SK-N-SH (cell line): ENCODE data around the gene FAM78A. TPM values are rescaled to one million over a fixed set of nuclear protein-coding genes. Genes with fewer than 3 reads are reported as not detected.

Source experiments
- CTCF ChIA-PET: fragments of 300-600, 350-600 bp; formaldehyde crosslinking; extraction: SDS; loops from one replicate; lab custom pipeline; 2021; lab: Yijun Ruan, JAX
- POLR2A ChIA-PET: fragments of 350-600 bp; sonication (Branson Sonifier 250); formaldehyde crosslinking; extraction: SDS; loops from one replicate; lab custom pipeline; 2020; ENCODE audit warnings: antibody characterized with exemption, inconsistent platforms; lab: Yijun Ruan, JAX
- DNase-seq: peaks from one replicate; pipeline ENCODE4 v3.0.0; 2012
- H2AFZ ChIP-seq: fragments of 200-600 bp; sonication (generic); 2 replicates; pipeline ENCODE4 v1.8.1; 2016; ENCODE audit warnings: antibody characterized with exemption, mild to moderate bottlenecking, low read depth
- H3F3A ChIP-seq: fragments of 200-600 bp; sonication (generic); replicated peaks from 2 replicates; pipeline ENCODE3; 2016; ENCODE audit warnings: antibody characterized with exemption, mild to moderate bottlenecking; ENCODE audit not compliant: insufficient read depth
- H3K27ac ChIP-seq, 2 experiments: fragments of 200-500 bp in 1 of 2; fragments of 200-600 bp in 1 of 2; sonication (Bioruptor generic) in 1 of 2; sonication (generic), shearing (Covaris generic) in 1 of 2; 2 replicates each; pipeline versions ENCODE4 v1.5.1 to v1.6.1; 2014 to 2016; ENCODE audit warnings: low read depth in 2 of 2, inconsistent platforms in 1 of 2, low read length in 1 of 2, mild to moderate bottlenecking in 1 of 2, mixed read lengths in 1 of 2
- H3K27me3 ChIP-seq: fragments of 200-600 bp; sonication (generic), shearing (Covaris generic); 2 replicates; pipeline ENCODE4 v1.6.1; 2016; ENCODE audit warnings: mixed run types; ENCODE audit not compliant: insufficient read depth
- H3K36me3 ChIP-seq, 2 experiments: fragments of 200-500 bp in 1 of 2; fragments of 200-600 bp in 1 of 2; sonication (Bioruptor generic) in 1 of 2; sonication (generic) in 1 of 2; replicated peaks in 1 of 2; 2 replicates each; pipeline versions ENCODE3 to v1.5.1; 2014 to 2016; ENCODE audit warnings: low read length in 1 of 2, mild to moderate bottlenecking in 1 of 2; ENCODE audit not compliant: insufficient read depth in 2 of 2, control insufficient read depth in 1 of 2
- H3K4me1 ChIP-seq, 2 experiments: fragments of 200-500 bp in 1 of 2; fragments of 200-600 bp in 1 of 2; sonication (Bioruptor generic) in 1 of 2; sonication (generic), shearing (Covaris generic) in 1 of 2; 2 replicates each; pipeline versions ENCODE4 v1.5.1 to v1.6.1; 2014 to 2016; ENCODE audit warnings: low read depth in 1 of 2, low read length in 1 of 2, mixed run types in 1 of 2; ENCODE audit not compliant: insufficient read depth in 2 of 2, control insufficient read depth in 1 of 2
- H3K4me2 ChIP-seq: fragments of 200-600 bp; sonication (generic), shearing (Covaris generic); 2 replicates; pipeline ENCODE4 v1.6.1; 2017; ENCODE audit warnings: mixed run types
- H3K4me3 ChIP-seq, 2 experiments: fragments of 200-500 bp in 1 of 2; fragments of 200-600 bp in 1 of 2; sonication (Bioruptor generic) in 1 of 2; sonication (generic), shearing (Covaris generic) in 1 of 2; 2 replicates each; pipeline versions ENCODE4 v1.5.1 to v1.8.1; 2014 to 2016; ENCODE audit warnings: low read depth in 2 of 2, inconsistent platforms in 1 of 2, low read length in 1 of 2, mild to moderate bottlenecking in 1 of 2, mixed read lengths in 1 of 2, moderate library complexity in 1 of 2
- H3K79me2 ChIP-seq: fragments of 200-600 bp; sonication (generic); 2 replicates; pipeline ENCODE4 v1.8.1; 2017; ENCODE audit warnings: mild to moderate bottlenecking; ENCODE audit not compliant: insufficient read depth
- H3K9ac ChIP-seq: fragments of 200-600 bp; sonication (generic); 2 replicates; pipeline ENCODE4 v1.6.1; 2017; ENCODE audit warnings: mixed run types
- H3K9me2 ChIP-seq: fragments of 200-600 bp; sonication (generic); 2 replicates; pipeline ENCODE4 v1.6.1; 2017; ENCODE audit warnings: mixed run types
- H3K9me3 ChIP-seq: fragments of 200-600 bp; sonication (generic); 2 replicates; pipeline ENCODE4 v1.6.1; 2017; ENCODE audit warnings: mixed run types, mild to moderate bottlenecking, moderate library complexity
- H4K20me1 ChIP-seq: fragments of 200-600 bp; sonication (generic); 2 replicates; pipeline ENCODE4 v1.6.1; 2017; ENCODE audit warnings: mild to moderate bottlenecking, mixed run types; ENCODE audit not compliant: insufficient read depth
- CHD2 ChIP-seq: fragments of 150-350 bp; IDR thresholded peaks from 2 replicates; pipeline ENCODE4 v1.6.1; 2018; ENCODE audit warnings: low read length; ENCODE audit not compliant: partially characterized antibody
- EZH2phosphoT487 ChIP-seq: fragments of 200-600 bp; sonication (generic); IDR thresholded peaks from 2 replicates; pipeline ENCODE4 v1.6.1; 2017; ENCODE audit warnings: low read depth, mixed run types, mild to moderate bottlenecking, antibody characterized with exemption, moderate library complexity, borderline replicate concordance
- FOXM1 ChIP-seq: IDR thresholded peaks from 2 replicates; pipeline ENCODE4 v1.4.0; 2012; ENCODE audit warnings: low read depth, mild to moderate bottlenecking
- JUND ChIP-seq: IDR thresholded peaks from 2 replicates; pipeline ENCODE4 v1.4.0; 2012
- MEF2A ChIP-seq: IDR thresholded peaks from 2 replicates; pipeline ENCODE4 v1.4.0; 2012; ENCODE audit warnings: low read depth, borderline replicate concordance
- RCOR1 ChIP-seq: fragments of 150-350 bp; IDR thresholded peaks from 2 replicates; pipeline ENCODE4 v1.6.1; 2017; ENCODE audit warnings: antibody characterized with exemption, low read length
- SMC3 ChIP-seq: IDR thresholded peaks from 2 replicates; pipeline ENCODE4 v1.6.1; 2012; ENCODE audit warnings: low read depth, low read length, improper control_type of control experiment
- TAF1 ChIP-seq: IDR thresholded peaks from 2 replicates; pipeline ENCODE4 v1.6.1; 2012; ENCODE audit warnings: low read depth, mild to moderate bottlenecking, low read length, moderate library complexity, borderline replicate concordance
- WGBS: methylation state at CpG from one replicate; pipeline ENCODE4 v1.1.6; 2017; ENCODE audit warnings: low lambda C conversion rate; 5-methylcytosine and 5-hydroxymethylcytosine counted together
- polyA plus RNA-seq, 3 experiments: library from polyadenylated mRNA; depleted of rRNA; stranded (reverse); fragments of >200 nt; gene quantifications; 2 replicates each; pipeline ENCODE4 v1.2.3, GENCODE V29; 2012

The FAM78A gene
- polyA plus RNA-seq, 1 of the 3 experiments (the other 2 are of a cell fraction), result 1.0 TPM

DNA sequence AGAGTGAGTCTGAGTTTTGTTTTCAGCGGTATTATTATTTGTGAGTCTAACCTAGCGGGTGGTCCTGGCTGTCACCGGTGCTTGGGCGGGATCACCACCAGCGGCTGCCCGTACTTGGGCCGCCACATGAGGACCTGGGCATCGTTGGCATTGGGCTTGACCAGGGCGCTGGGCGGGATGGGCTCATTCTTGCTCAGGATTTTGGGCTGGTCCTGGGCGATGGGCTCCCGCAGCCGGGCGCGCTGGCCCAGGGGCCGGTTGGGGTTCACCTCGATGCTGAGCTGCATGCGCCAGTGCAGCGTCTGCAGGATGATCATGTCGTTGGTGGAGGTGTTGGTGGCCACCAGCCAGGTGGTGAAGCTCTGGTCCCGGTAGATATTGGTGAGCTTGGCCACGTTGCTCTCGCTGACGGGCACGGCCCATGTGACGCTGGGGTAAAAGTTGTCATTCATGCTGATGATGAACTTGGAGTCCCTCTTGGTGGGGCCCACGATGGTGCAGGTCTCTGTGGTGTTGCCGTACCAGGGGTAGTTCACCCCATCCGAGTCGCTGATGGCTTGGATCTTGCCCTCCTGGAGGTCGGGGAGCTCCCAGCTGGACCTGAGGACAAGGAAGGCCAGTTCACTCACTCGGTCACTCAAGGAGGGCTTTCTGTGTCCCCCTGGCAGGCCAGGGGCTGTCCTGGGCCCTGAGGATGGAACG lies 15.4 kb downstream of the FAM78A start:
- DNase-seq, result no peak
- Histone ChIP-seq H3K79me2 (no peaks in the 10 kb centered on the region), H3K4me2 (no peak overlapping the region), H3K27me3 (no peaks in the 10 kb centered on the region), H3F3A (peaks cover 4% of the 10 kb centered on the region), H4K20me1 (no peaks in the 10 kb centered on the region), H3K9ac (no peak overlapping the region), H3K9me2 (no peaks in the 10 kb centered on the region), H3K9me3 (no peaks in the 10 kb centered on the region), H3K4me1 (peaks cover 7 to 11% of the 10 kb centered on the region in 2 experiments; a peak in 2 of 4 replicates), H2AFZ (no peak overlapping the region), H3K36me3 (no peaks in the 10 kb centered on the region), H3K4me3 (no peak overlapping the region), H3K27ac (no peak overlapping the region)
- POLR2A ChIA-PET, result no interaction called here
- 87% methylated on average over 20 of the region's 33 CpGs for WGBS
- CTCF ChIA-PET, result no interaction called here
- no peak for TF ChIP-seq FOXM1

DNA sequence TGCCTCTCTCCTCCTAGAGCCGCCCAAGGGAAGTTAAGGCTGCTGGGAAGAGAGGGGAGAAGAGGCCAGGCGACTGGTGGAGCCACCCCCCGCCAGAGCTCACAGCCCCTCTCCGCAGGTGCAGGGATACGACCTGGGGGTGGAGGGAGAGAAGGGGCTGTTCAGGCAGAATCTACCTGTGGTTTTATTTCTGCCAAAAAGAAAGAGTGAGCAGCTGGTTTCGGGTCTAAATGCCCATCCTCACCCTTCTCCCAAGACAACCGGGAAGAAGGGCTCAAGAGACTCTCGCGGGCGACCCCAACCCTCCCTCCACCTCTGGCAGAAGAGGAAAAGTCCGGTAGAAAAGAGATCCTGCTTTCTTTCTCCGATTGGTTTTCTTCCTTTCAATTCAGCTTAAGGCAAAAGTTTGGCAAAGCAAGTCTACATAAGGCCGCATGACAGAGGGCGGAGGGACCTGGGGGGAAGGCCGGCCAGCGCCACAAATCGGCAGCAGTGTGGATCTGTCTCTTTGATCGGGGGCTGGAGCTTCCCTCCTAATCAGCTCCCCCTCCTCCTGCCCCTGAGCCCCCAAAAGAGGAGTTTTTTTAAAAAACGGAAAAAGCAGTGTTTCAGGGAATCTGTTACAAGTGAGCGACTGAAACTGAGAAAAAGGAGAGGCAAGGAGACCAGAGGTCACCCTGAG lies 16.3 kb downstream of the FAM78A start:
- CTCF ChIA-PET, result interaction anchor here (1.4 kb wide), 1 partner anchor 76 kb away, joined by 8 read pairs; no protein-coding TSS in a partner anchor
- Histone ChIP-seq H3K36me3 (no peaks in the 10 kb centered on the region), H3K4me2 (no peak overlapping the region), H3K9me2 (no peaks in the 10 kb centered on the region), H4K20me1 (no peaks in the 10 kb centered on the region), H3K9ac (no peak overlapping the region), H3K9me3 (no peaks in the 10 kb centered on the region), H2AFZ (no peak overlapping the region), H3K27ac (no peak overlapping the region), H3K79me2 (no peaks in the 10 kb centered on the region), H3F3A (peaks cover 9% of the 10 kb centered on the region), H3K4me3 (no peak overlapping the region), H3K4me1 (peaks cover 11% of the 10 kb centered on the region in 2 experiments; a peak in 2 of 4 replicates), H3K27me3 (no peaks in the 10 kb centered on the region)
- no peak for DNase-seq
- TF ChIP-seq JUND (no peak), MEF2A (no peak), TAF1 (no peak), SMC3 (no peak), EZH2phosphoT487 (no peak)
- 80% methylated on average over 20 of the region's 20 CpGs for WGBS
- POLR2A ChIA-PET, result no interaction called here

DNA sequence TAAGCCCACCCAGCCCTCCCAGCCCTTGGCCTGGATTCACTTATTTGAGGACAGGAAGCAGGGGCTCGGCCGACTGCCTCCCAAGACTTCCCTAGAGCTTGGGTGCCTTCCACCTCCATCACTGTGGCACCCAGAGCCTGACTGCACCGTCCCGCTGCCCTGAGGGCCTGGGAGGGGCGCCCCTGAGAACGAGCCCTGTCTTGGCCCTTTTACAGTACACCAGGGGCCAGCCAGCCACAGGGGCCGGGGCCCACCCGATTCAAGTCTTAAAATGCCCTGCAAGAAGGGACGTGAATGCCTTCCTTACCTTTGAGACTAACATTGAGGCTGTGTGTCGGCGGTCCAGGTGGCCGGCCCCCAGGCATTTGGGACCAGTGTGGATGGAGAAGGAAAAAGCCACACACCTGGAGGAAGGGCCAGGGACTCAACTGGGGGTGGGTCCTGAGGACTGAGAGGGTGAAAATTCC lies 16.8 kb downstream of the FAM78A start:
- H3K27ac ChIP-seq, result no peak overlapping the region
- H3K4me1 ChIP-seq, result peaks cover 11% of the 10 kb centered on the region in 2 experiments; a peak in 2 of 4 replicates
- H3K36me3 ChIP-seq, result no peaks in the 10 kb centered on the region
- CTCF ChIA-PET, result interaction anchor here (1.4 kb wide), 1 partner anchor 77 kb away, joined by 8 read pairs; no protein-coding TSS in a partner anchor
- no peaks in the 10 kb centered on the region for H3K9me3 ChIP-seq
- H3K4me3 ChIP-seq, result no peak overlapping the region
- H3K9ac ChIP-seq, result no peak overlapping the region
- no peaks in the 10 kb centered on the region for H3K79me2 ChIP-seq
- no peak overlapping the region for H2AFZ ChIP-seq
- no peak overlapping the region for H3K4me2 ChIP-seq
- TF ChIP-seq TAF1 (no peak), JUND (no peak), RCOR1 (no peak), CHD2 (no peak)
- TF ChIP-seq, all 33 proteins: peak for 0
- Histone ChIP-seq H3F3A (peaks cover 9% of the 10 kb centered on the region), H3K27me3 (no peaks in the 10 kb centered on the region), H3K9me2 (no peaks in the 10 kb centered on the region), H4K20me1 (no peaks in the 10 kb centered on the region)
- no peak for DNase-seq
- WGBS, result 89% methylated on average over 4 of the region's 12 CpGs
- POLR2A ChIA-PET, result no interaction called here
